Activated naive CD4-positive, alpha-beta T cell treated with anti-CD3 and anti-CD28 coated beads, Interleukin-2, amount 10 ng/mL, durations not matched to agents 7 days and 5 days (primary cell): Measurements from ENCODE around the gene KANSL1.
"Not testable (repeated sequence)": the region's sequence is repeated elsewhere in the genome, so short reads cannot be mapped to it uniquely, and the experiment has no call there.

Source experiments
- CTCF ChIA-PET: fragments of 350-600 bp; sonication (Branson Sonifier 250); formaldehyde crosslinking; loops from one replicate; lab custom pipeline; 2021; ENCODE audit warnings: antibody characterized with exemption; lab: Charles Lee
- DNase-seq: peaks from one replicate; pipeline ENCODE4 v3.0.0-alpha.2; 2020
- H3K27ac Mint-ChIP-seq: one replicate; pipeline ENCODE4 v1.8.0; 2021; ENCODE audit warnings: mild to moderate bottlenecking, moderate library complexity, mixed read lengths
- H3K27me3 Mint-ChIP-seq: one replicate; pipeline ENCODE4 v1.8.0; 2021; ENCODE audit warnings: mild to moderate bottlenecking, mixed read lengths
- H3K36me3 Mint-ChIP-seq: one replicate; pipeline ENCODE4 v1.8.0; 2021; ENCODE audit warnings: mixed read lengths
- H3K4me1 Mint-ChIP-seq: one replicate; pipeline ENCODE4 v1.8.0; 2021; ENCODE audit warnings: mixed read lengths
- H3K4me3 Mint-ChIP-seq: one replicate; pipeline ENCODE4 v1.8.0; 2021; ENCODE audit warnings: mild to moderate bottlenecking, moderate library complexity, mixed read lengths
- H3K9me3 Mint-ChIP-seq: one replicate; pipeline ENCODE4 v1.8.0; 2021; ENCODE audit warnings: mixed read lengths

KANSL1 gene

DNA sequence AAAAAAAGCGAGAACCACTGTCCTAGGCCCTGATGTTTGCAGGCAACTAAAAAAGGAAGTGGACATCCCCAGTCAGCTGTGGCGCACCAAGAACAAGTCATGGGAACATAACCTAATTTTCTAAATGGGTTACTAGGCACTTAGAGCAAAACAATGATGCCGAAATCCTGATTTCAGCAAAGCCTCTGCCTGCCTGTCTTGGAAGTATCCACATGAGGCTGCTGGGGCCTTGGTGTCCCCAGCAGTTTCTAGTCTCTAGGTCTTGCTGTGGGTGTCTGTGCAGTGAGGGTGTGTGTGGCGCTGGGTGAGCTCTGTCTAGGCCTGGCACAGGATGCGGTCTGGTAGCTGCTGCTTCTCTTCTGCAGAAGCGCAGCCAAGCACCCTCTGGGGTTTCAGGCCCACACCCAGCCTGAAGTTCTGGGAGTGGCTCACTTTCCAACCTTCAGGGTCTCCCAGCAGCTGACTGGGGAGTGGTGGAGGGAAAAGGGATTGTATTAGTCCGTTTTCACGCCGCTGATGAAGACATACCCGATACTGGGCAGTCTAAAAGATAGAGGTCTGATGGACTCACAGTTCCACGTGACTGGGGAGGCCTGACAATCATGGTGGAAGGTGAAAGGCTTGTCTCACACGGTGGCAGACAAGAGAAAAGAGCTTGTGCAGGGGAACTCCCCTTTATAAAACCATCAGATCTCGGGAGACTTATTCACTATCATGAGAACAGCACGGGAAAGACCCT lies 173.0 kb downstream of the KANSL1 start:
- H3K4me3 Mint-ChIP-seq = no peak overlapping the region

DNA sequence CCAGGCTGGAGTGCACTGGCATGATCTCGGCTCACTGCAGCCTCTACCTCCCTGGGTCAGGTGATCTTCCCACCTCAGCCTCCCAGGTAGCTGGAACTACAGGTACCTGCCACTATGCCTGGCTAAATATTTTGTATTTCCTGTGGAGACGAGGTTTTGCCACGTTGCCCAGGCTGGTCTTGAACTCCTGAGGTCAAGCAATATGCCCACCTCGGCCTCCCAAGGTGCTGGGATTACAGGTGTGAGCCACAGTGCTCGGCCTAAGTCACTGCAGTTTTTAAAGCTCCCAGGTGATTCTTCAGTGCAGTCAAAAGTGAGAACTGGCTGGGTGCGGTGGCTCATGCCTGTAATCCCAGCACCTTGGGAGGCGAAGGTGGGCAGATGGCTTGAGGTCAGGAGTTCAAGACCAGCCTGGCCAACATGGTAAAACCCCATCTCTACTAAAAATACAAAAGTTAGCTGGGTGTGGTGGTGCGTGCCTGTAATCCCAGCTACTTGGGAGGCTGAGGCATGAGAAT lies 173.8 kb downstream of the KANSL1 start:
- H3K4me3 Mint-ChIP-seq, H3K27me3 Mint-ChIP-seq, H3K36me3 Mint-ChIP-seq, H3K9me3 Mint-ChIP-seq, DNase-seq: not testable (repeated sequence)
- Mint-ChIP-seq H3K27ac (peak overlapping the region; percentile 89), H3K4me1 (peaks cover 21% of the 10 kb centered on the region)
- CTCF ChIA-PET = interaction anchor here (1.4 kb wide), 1 partner anchor 9 kb away, joined by 4 read pairs; no protein-coding TSS in a partner anchor

More for the DNA sequence above, 173.0 kb downstream of the KANSL1 start:
- CTCF ChIA-PET = interaction anchor here (1.4 kb wide), 1 partner anchor 10 kb away, joined by 4 read pairs; no protein-coding TSS in a partner anchor
- H3K9me3 Mint-ChIP-seq = peaks cover 3% of the 10 kb centered on the region
- peak; percentile 72 for DNase-seq
- H3K27ac Mint-ChIP-seq = peak overlapping the region; percentile 89
- H3K4me1 Mint-ChIP-seq = peaks cover 21% of the 10 kb centered on the region
- H3K27me3 Mint-ChIP-seq = no peaks in the 10 kb centered on the region
- peaks cover 1% of the 10 kb centered on the region for H3K36me3 Mint-ChIP-seq

DNA sequence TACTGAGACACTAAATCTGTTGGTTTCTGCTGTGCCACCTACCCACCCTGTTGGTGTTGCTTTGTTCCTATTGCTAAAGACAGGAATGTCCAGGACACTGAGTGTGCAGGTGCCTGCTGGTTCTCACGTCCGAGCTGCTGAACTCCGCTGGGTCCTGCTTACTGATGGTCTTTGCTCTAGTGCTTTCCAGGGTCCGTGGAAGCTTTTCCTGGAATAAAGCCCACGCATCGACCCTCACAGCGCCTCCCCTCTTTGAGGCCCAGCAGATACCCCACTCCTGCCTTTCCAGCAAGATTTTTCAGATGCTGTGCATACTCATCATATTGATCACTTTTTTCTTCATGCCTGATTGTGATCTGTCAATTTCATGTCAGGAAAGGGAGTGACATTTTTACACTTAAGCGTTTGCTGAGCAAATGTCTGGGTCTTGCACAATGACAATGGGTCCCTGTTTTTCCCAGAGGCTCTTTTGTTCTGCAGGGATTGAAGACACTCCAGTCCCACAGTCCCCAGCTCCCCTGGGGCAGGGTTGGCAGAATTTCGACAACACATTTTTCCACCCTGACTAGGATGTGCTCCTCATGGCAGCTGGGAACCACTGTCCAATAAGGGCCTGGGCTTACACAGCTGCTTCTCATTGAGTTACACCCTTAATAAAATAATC lies 179.6 kb downstream of the KANSL1 start:
- no peaks in the 10 kb centered on the region for H3K36me3 Mint-ChIP-seq
- H3K27me3 Mint-ChIP-seq = peaks cover 17% of the 10 kb centered on the region
- CTCF ChIA-PET = interaction anchor here (1.7 kb wide), 1 partner anchor 31 kb away, joined by 7 read pairs; no protein-coding TSS in a partner anchor
- no peak for DNase-seq
- no peak overlapping the region for H3K27ac Mint-ChIP-seq
- no peaks in the 10 kb centered on the region for H3K4me1 Mint-ChIP-seq
- no peak overlapping the region for H3K4me3 Mint-ChIP-seq
- H3K9me3 Mint-ChIP-seq = no peaks in the 10 kb centered on the region

DNA sequence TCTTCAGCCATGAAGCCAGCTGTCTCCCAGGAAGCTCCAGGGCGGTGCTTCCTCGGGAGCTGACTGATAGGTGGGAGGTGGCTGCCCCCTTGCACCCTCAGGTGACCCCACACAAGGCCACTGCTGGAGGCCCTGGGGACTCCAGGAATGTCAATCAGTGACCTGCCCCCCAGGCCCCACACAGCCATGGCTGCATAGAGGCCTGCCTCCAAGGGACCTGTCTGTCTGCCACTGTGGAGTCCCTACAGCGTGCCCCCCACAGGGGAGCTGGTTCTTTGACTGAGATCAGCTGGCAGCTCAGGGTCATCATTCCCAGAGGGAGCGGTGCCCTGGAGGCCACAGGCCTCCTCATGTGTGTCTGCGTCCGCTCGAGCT lies 180.1 kb downstream of the KANSL1 start:
- Mint-ChIP-seq H3K36me3 (no peaks in the 10 kb centered on the region), H3K4me3 (no peak overlapping the region), H3K4me1 (no peaks in the 10 kb centered on the region), H3K27ac (no peak overlapping the region), H3K27me3 (peaks cover 17% of the 10 kb centered on the region), H3K9me3 (no peaks in the 10 kb centered on the region)
- CTCF ChIA-PET = interaction anchor here (1.7 kb wide), 1 partner anchor 31 kb away, joined by 7 read pairs; no protein-coding TSS in a partner anchor
- DNase-seq = no peak

DNA sequence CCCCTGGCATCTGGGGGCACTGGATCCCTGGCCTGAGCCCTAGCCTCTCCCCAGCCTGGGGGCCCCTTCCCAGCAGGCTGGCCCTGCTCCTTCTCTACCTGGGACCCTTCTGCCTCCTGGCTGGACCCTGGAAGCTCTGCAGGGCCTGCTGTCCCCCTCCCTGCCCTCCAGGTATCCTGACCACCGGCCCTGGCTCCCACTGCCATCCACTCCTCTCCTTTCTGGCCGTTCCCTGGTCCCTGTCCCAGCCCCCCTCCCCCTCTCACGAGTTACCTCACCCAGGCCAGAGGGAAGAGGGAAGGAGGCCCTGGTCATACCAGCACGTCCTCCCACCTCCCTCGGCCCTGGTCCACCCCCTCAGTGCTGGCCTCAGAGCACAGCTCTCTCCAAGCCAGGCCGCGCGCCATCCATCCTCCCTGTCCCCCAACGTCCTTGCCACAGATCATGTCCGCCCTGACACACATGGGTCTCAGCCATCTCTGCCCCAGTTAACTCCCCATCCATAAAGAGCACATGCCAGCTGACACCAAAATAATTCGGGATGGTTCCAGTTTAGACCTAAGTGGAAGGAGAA lies 180.6 kb downstream of the KANSL1 start:
- DNase-seq = no peak
- H3K4me3 Mint-ChIP-seq = no peak overlapping the region
- peaks cover 17% of the 10 kb centered on the region for H3K27me3 Mint-ChIP-seq
- CTCF ChIA-PET = interaction anchor here (1.7 kb wide), 1 partner anchor 32 kb away, joined by 7 read pairs; no protein-coding TSS in a partner anchor
- no peaks in the 10 kb centered on the region for H3K4me1 Mint-ChIP-seq
- H3K36me3 Mint-ChIP-seq = no peaks in the 10 kb centered on the region
- H3K27ac Mint-ChIP-seq = no peak overlapping the region
- no peaks in the 10 kb centered on the region for H3K9me3 Mint-ChIP-seq

DNA sequence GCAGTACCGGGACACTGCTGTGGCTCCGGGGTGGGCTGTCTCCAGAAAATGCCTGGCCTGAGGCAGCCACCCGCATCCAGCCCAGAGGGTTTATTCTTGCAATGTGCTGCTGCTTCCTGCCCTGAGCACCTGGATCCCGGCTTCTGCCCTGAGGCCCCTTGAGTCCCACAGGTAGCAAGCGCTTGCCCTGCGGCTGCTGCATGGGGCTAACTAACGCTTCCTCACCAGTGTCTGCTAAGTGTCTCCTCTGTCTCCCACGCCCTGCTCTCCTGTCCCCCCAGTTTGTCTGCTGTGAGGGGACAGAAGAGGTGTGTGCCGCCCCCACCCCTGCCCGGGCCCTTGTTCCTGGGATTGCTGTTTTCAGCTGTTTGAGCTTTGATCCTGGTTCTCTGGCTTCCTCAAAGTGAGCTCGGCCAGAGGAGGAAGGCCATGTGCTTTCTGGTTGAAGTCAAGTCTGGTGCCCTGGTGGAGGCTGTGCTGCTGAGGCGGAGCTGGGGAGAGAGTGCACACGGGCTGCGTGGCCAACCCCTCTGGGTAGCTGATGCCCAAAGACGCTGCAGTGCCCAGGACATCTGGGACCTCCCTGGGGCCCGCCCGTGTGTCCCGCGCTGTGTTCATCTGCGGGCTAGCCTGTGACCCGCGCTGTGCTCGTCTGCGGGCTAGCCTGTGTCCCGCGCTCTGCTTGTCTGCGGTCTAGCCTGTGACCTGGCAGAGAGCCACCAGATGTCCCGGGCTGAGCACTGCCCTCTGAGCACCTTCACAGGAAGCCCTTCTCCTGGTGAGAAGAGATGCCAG lies 181.3 kb downstream of the KANSL1 start:
- DNase-seq = no peak
- no peak overlapping the region for H3K4me3 Mint-ChIP-seq
- H3K27me3 Mint-ChIP-seq = peaks cover 17% of the 10 kb centered on the region
- no peaks in the 10 kb centered on the region for H3K36me3 Mint-ChIP-seq
- H3K27ac Mint-ChIP-seq = no peak overlapping the region
- H3K9me3 Mint-ChIP-seq = no peaks in the 10 kb centered on the region
- CTCF ChIA-PET = no interaction called here
- no peaks in the 10 kb centered on the region for H3K4me1 Mint-ChIP-seq

DNA sequence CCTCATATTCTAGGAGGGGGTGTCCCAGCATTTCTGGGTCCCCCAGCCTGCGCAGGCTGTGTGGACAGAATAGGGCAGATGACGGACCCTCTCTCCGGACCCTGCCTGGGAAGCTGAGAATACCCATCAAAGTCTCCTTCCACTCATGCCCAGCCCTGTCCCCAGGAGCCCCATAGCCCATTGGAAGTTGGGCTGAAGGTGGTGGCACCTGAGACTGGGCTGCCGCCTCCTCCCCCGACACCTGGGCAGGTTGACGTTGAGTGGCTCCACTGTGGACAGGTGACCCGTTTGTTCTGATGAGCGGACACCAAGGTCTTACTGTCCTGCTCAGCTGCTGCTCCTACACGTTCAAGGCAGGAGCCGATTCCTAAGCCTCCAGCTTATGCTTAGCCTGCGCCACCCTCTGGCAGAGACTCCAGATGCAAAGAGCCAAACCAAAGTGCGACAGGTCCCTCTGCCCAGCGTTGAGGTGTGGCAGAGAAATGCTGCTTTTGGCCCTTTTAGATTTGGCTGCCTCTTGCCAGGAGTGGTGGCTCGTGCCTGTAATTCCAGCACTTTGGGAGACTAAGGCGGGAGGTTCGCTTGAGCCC lies 182.5 kb downstream of the KANSL1 start:
- Mint-ChIP-seq H3K36me3 (no peaks in the 10 kb centered on the region), H3K4me3 (no peak overlapping the region), H3K9me3 (no peaks in the 10 kb centered on the region), H3K27me3 (peaks cover 17% of the 10 kb centered on the region), H3K4me1 (no peaks in the 10 kb centered on the region), H3K27ac (no peak overlapping the region)
- DNase-seq = no peak
- CTCF ChIA-PET = interaction anchor here (1.5 kb wide), 1 partner anchor 9 kb away, joined by 4 read pairs; no protein-coding TSS in a partner anchor

DNA sequence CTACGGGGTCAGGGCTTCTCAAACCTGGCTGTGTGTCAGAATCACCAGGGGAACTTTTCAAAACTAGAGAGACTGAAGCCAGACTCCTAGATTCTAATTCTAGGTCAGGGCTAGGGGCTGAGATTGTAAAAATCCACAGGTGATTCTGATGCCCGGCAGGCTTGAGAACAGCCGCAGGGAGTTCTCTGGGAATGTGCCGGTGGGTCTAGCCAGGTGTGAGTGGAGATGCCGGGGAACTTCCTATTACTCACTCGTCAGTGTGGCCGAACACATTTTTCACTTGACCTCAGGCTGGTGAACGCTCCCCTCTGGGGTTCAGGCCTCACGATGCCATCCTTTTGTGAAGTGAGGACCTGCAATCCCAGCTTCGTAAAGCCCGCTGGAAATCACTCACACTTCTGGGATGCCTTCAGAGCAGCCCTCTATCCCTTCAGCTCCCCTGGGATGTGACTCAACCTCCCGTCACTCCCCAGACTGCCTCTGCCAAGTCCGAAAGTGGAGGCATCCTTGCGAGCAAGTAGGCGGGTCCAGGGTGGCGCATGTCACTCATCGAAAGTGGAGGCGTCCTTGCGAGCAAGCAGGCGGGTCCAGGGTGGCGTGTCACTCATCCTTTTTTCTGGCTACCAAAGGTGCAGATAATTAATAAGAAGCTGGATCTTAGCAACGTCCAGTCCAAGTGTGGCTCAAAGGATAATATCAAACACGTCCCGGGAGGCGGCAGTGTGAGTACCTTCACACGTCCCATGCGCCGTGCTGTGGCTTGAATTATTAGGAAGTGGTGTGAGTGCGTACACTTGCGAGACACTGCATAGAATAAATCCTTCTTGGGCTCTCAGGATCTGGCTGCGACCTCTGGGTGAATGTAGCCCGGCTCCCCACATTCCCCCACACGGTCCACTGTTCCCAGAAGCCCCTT lies 183.3 kb downstream of the KANSL1 start:
- H3K4me3 Mint-ChIP-seq = no peak overlapping the region
- H3K27me3 Mint-ChIP-seq = peaks cover 17% of the 10 kb centered on the region
- no peak overlapping the region for H3K27ac Mint-ChIP-seq
- H3K4me1 Mint-ChIP-seq = no peaks in the 10 kb centered on the region
- no peaks in the 10 kb centered on the region for H3K9me3 Mint-ChIP-seq
- CTCF ChIA-PET = interaction anchor here (1.5 kb wide), 1 partner anchor 10 kb away, joined by 4 read pairs; no protein-coding TSS in a partner anchor
- H3K36me3 Mint-ChIP-seq = no peaks in the 10 kb centered on the region
- no peak for DNase-seq

DNA sequence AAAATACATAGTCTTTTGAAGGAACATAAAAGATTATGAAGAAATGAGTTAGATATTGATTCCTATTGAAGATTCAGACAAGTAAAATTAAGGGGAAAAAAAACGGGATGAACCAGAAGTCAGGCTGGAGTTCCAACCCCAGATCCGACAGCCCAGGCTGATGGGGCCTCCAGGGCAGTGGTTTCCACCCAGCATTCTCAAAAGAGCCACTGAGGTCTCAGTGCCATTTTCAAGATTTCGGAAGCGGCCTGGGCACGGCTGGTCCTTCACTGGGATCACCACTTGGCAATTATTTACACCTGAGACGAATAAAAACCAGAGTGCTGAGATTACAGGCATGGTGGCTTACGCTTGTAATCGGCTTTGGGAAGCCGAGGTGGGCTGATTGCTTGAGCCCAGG lies 184.6 kb downstream of the KANSL1 start:
- Mint-ChIP-seq H3K4me1 (no peaks in the 10 kb centered on the region), H3K36me3 (no peaks in the 10 kb centered on the region), H3K27ac (no peak overlapping the region), H3K4me3 (no peak overlapping the region), H3K27me3 (peaks cover 13% of the 10 kb centered on the region), H3K9me3 (no peaks in the 10 kb centered on the region)
- CTCF ChIA-PET = no interaction called here
- DNase-seq = no peak

DNA sequence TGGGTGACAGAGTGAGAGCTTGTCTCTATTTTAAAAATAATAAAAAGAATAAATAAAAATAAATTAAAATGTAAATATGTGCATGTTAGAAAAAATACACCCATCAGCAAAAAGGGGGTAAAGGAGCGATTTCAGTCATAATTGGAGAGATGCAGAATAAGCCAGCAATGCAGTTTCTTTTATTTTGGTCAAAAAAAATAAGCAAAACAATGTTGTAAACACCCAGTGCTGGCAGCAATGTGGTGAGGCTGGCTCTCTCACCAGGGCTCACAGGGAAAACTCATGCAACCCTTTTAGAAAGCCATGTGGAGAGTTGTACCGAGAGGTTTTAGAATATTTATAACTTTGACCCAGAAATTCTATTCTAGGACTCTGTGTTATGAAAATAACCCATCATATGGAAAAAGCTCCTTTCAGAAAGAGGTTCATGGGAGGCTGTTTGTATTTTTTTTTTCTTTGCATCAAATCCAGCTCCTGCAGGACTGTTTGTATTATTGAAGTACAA lies 185.7 kb downstream of the KANSL1 start:
- Mint-ChIP-seq H3K4me1 (no peaks in the 10 kb centered on the region), H3K4me3 (no peak overlapping the region), H3K36me3 (no peaks in the 10 kb centered on the region), H3K27ac (no peak overlapping the region), H3K9me3 (no peaks in the 10 kb centered on the region), H3K27me3 (peaks cover 13% of the 10 kb centered on the region)
- no peak for DNase-seq
- CTCF ChIA-PET = no interaction called here

DNA sequence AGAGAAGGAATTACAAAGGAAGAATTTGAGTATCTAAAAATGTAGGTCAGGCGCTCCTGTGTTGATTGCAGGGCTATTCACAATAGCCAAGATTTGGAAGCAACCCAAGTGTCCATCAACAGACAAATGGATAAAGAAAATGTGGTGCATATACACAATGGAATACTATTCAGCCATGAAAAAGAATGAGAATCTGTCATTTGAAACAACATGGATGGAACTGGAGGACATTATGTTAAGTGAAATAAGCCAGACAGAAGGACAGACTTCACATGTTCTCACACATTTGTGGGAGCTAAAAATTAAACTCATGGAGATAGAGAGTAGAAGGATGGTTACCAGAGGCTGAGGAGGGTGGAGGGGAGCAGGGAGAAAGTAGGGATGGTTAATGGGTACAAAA lies 187.1 kb downstream of the KANSL1 start:
- DNase-seq, H3K4me1 Mint-ChIP-seq, H3K27me3 Mint-ChIP-seq, H3K4me3 Mint-ChIP-seq, H3K27ac Mint-ChIP-seq, H3K36me3 Mint-ChIP-seq, H3K9me3 Mint-ChIP-seq: not testable (repeated sequence)
- CTCF ChIA-PET = interaction anchor here (0.7 kb wide), 1 partner anchor 15 kb away, joined by 3 read pairs; no protein-coding TSS in a partner anchor

DNA sequence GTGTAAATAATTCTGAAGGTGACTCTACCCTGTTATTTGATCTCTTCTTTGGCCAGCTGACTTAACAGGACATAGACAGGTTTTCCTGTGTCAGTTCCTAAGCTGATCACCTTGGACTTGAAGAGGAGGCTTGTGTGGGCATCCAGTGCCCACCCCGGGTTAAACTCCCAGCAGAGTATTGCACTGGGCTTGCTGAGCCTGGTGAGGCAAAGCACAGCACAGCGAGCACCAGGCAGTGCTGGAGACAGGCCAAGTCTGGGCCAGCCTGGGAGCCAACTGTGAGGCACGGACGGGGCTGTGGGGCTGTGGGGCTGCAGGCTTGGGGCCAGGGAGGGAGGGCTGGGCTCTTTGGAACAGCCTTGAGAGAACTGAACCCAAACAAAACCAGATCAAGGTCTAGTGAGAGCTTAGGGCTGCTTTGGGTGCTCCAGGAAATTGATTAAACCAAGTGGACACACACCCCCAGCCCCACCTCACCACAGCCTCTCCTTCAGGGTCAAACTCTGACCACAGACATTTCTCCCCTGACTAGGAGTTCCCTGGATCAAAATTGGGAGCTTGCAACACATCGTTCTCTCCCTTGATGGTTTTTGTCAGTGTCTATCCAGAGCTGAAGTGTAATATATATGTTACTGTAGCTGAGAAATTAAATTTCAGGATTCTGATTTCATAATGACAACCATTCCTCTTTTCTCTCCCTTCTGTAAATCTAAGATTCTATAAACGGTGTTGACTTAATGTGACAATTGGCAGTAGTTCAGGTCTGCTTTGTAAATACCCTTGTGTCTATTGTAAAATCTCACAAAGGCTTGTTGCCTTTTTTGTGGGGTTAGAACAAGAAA lies 189.1 kb downstream of the KANSL1 start:
- Mint-ChIP-seq H3K4me3 (no peak overlapping the region), H3K4me1 (no peaks in the 10 kb centered on the region), H3K36me3 (no peaks in the 10 kb centered on the region), H3K27me3 (peaks cover 17% of the 10 kb centered on the region), H3K27ac (no peak overlapping the region), H3K9me3 (no peaks in the 10 kb centered on the region)
- no peak for DNase-seq
- CTCF ChIA-PET = interaction anchor here (0.8 to 4.2 kb wide), 6 partner anchors 40 to 211 kb away, joined by 3 to 18 read pairs (median 6); no protein-coding TSS in a partner anchor
